ENCODE measurements around the gene DTX1.
A peak's percentile ranks its signal among the peaks of the same experiment; 100 is the strongest.

The DTX1 gene

DNA sequence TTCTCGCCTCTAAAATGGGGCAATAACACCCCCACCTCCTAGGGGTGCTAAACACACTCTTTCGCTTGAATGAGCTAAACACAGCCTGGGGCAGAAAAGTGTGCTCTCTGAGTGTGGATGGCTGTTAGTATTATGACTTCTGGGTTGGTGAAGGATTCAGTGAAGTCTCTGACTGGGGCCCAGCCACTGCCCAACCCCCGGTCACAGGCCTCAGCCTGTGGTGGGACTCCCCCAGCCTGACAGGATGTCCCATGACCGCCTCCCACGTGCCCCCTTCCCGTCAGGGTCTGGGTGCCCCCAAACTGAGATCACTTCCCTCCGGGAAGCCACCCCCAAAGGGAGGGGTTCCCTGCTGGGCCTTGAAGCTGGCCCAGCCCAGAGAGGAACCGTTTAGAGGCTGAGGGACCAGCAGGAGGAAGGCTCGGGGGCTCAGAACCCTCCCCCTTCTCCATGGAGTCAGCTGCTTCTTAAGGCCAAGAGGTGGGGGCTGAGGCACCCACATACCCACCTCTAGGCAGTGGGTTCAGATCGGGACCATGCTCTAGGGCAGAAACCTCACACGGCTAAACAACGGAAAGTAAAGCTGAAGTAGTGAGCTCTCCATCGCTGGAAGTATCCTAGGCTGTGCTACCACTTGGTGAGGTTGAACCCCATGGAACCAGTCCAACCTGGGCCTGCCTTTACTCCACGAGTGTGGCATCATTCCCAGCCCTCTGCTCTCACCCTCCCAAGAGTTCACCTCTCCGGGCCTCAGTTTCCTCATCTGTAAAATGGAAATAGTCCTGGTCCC is 13.8 kb downstream of the DTX1 start:
- peak overlapping the region; percentile 99 for H3K4me2 ChIP-seq (ENCODE audit: low read length)
- H3K36me3 ChIP-seq (ENCODE audit: control insufficient read depth, low read length), result peaks cover 96% of the 10 kb centered on the region
- peaks cover 86% of the 10 kb centered on the region for H3F3A ChIP-seq (ENCODE audit: control insufficient read depth, insufficient read depth)
- no peaks in the 10 kb centered on the region for H4K20me1 ChIP-seq (ENCODE audit: control insufficient read depth, insufficient read depth, low read depth, low read length)
- H3K4me1 ChIP-seq (ENCODE audit: control insufficient read depth, low read length), result peaks cover 98% of the 10 kb centered on the region
- no peaks in the 10 kb centered on the region for H3K9me2 ChIP-seq (replicated peaks; ENCODE audit: control insufficient read depth, low read length)
- H3K9me3 ChIP-seq (ENCODE audit: control insufficient read depth, insufficient read depth, low read length), result no peaks in the 10 kb centered on the region
- peaks cover 90% of the 10 kb centered on the region for H3K79me2 ChIP-seq (ENCODE audit: control insufficient read depth, low read length)
- TF ChIP-seq EZH2phosphoT487 (IDR thresholded peaks at IDR 0.05; ENCODE audit: borderline replicate concordance, low read length), result no peak
- TF ChIP-seq, protein P1, sequence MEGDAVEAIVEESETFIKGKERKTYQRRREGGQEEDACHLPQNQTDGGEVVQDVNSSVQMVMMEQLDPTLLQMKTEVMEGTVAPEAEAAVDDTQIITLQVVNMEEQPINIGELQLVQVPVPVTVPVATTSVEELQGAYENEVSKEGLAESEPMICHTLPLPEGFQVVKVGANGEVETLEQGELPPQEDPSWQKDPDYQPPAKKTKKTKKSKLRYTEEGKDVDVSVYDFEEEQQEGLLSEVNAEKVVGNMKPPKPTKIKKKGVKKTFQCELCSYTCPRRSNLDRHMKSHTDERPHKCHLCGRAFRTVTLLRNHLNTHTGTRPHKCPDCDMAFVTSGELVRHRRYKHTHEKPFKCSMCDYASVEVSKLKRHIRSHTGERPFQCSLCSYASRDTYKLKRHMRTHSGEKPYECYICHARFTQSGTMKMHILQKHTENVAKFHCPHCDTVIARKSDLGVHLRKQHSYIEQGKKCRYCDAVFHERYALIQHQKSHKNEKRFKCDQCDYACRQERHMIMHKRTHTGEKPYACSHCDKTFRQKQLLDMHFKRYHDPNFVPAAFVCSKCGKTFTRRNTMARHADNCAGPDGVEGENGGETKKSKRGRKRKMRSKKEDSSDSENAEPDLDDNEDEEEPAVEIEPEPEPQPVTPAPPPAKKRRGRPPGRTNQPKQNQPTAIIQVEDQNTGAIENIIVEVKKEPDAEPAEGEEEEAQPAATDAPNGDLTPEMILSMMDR (IDR thresholded peaks at IDR 0.05; ENCODE audit: low read depth, low read length, poor library complexity, severe bottlenecking), result no peak
- peak overlapping the region; percentile 99 for H3K27ac ChIP-seq (ENCODE audit: low read depth, low read length)
- no peaks in the 10 kb centered on the region for H3K27me3 ChIP-seq (ENCODE audit: control insufficient read depth, low read length)
- peak overlapping the region; percentile 94 for H3K4me3 ChIP-seq (ENCODE audit: low read length)

DNA sequence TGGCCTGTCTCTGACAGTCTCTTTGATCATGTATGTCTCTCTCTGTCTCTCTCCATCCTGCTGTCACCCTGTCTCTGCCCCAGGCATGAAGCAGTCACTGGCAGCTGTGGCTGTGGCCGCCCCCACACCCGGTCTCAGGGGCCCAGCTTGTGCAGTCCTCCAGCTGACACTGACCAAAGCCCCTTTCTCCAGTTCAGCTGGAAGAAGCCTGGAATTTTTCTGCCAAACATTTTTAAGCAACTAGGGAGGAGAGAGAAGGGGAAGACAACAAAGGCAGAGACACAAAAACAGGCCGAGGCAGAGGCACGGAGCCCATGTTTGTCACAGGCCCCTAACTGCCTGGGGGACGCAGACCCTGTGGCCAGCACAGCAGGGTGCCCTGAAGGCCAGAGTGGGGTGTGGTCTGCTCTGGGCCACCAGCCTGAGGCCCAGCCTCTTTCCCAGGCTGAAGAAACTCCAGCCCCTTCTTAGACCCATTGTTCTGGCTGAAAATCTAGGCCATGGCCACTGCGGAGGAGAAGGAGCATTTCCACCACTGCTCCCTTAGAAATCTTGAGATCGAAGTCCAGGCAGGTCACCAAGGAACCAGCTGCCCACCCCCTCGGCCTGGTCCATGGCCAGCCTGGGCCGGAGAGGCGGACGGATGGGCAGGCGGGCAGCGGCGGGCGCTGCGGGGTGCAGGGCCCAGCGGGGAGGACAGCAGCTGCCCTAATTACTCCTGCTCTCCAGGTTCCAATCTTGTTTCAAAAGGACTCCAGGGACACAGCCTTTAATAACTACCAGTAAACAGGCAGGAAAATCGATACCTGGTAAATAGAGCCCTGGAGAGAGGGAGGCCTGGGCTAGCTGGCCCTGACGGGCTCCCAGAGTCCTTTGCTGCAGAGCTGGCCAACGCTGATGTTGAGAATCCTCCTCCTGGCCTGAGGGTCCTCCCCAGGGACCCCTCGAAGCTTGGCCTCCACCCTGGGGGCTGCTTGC is 14.9 kb downstream of the DTX1 start:
- peak overlapping the region; percentile 94 for H3K4me3 ChIP-seq (ENCODE audit: low read length)
- TF ChIP-seq EZH2phosphoT487 (IDR thresholded peaks at IDR 0.05; ENCODE audit: borderline replicate concordance, low read length), result no peak
- TF ChIP-seq, protein P1 (IDR thresholded peaks at IDR 0.05; ENCODE audit: low read depth, low read length, poor library complexity, severe bottlenecking), result no peak
- no peaks in the 10 kb centered on the region for H3K9me2 ChIP-seq (replicated peaks; ENCODE audit: control insufficient read depth, low read length)
- H3K27me3 ChIP-seq (ENCODE audit: control insufficient read depth, low read length), result no peaks in the 10 kb centered on the region
- no peaks in the 10 kb centered on the region for H3K9me3 ChIP-seq (ENCODE audit: control insufficient read depth, insufficient read depth, low read length)
- peak overlapping the region; percentile 99 for H3K4me2 ChIP-seq (ENCODE audit: low read length)
- peaks cover 85% of the 10 kb centered on the region for H3K79me2 ChIP-seq (ENCODE audit: control insufficient read depth, low read length)
- peak overlapping the region; percentile 99 for H3K27ac ChIP-seq (ENCODE audit: low read depth, low read length)
- peaks cover 87% of the 10 kb centered on the region for H3F3A ChIP-seq (ENCODE audit: control insufficient read depth, insufficient read depth)
- peaks cover 97% of the 10 kb centered on the region for H3K4me1 ChIP-seq (ENCODE audit: control insufficient read depth, low read length)
- peaks cover 89% of the 10 kb centered on the region for H3K36me3 ChIP-seq (ENCODE audit: control insufficient read depth, low read length)
- no peaks in the 10 kb centered on the region for H4K20me1 ChIP-seq (ENCODE audit: control insufficient read depth, insufficient read depth, low read depth, low read length)

DNA sequence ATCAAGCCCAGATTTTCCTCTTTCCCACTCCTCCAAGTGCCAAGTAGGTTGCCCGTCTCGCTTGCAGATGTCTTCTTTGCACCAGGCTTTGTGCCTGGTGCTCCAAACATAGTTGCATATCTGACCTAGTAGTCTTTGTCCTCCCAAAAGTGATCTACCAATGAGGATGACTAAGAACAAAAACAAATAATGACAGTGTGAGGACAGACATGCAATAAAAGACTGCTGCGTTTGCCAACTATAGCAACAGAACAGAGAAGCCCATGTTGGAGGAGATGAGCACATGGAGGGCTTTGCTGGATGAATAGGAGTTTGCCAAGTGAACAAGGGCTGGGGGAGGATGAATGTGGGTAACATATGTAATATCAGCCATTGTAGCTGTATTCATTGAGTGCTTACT is 15.6 kb downstream of the DTX1 start:
- Histone ChIP-seq H3K27ac (ENCODE audit: low read depth, low read length) (peak overlapping the region; percentile 99), H3K4me2 (ENCODE audit: low read length) (peak overlapping the region; percentile 99), H3K79me2 (ENCODE audit: control insufficient read depth, low read length) (peaks cover 85% of the 10 kb centered on the region), H3F3A (ENCODE audit: control insufficient read depth, insufficient read depth) (peaks cover 88% of the 10 kb centered on the region), H3K27me3 (ENCODE audit: control insufficient read depth, low read length) (no peaks in the 10 kb centered on the region), H3K4me3 (ENCODE audit: low read length) (peak overlapping the region; percentile 94), H3K9me3 (ENCODE audit: control insufficient read depth, insufficient read depth, low read length) (no peaks in the 10 kb centered on the region), H3K36me3 (ENCODE audit: control insufficient read depth, low read length) (peaks cover 89% of the 10 kb centered on the region), H4K20me1 (ENCODE audit: control insufficient read depth, insufficient read depth, low read depth, low read length) (no peaks in the 10 kb centered on the region), H3K4me1 (ENCODE audit: control insufficient read depth, low read length) (peaks cover 97% of the 10 kb centered on the region), H3K9me2 (replicated peaks; ENCODE audit: control insufficient read depth, low read length) (no peaks in the 10 kb centered on the region)
- TF ChIP-seq, protein P1 (IDR thresholded peaks at IDR 0.05; ENCODE audit: low read depth, low read length, poor library complexity, severe bottlenecking), result no peak
- no peak for TF ChIP-seq EZH2phosphoT487 (IDR thresholded peaks at IDR 0.05; ENCODE audit: borderline replicate concordance, low read length)
